MCF 10A (cell line): ENCODE measurements around the gene SSBP3. TPM values are rescaled to one million over a fixed set of nuclear protein-coding genes. Genes with fewer than 3 reads are reported as not detected.
"Not testable (repeated sequence)": the region's sequence is repeated elsewhere in the genome, so short reads cannot be mapped to it uniquely, and the experiment has no call there.

Experiments
- BruUV-seq: library from RNA; stranded (reverse); fragments of 400-500 nt; replicated peaks from 2 replicates; lab custom pipeline; 2021; lab: Mats Ljungman, UMichigan
- CTCF ChIA-PET: fragments of 300-600 bp; sonication (Branson Sonifier 250); formaldehyde crosslinking; extraction: SDS; loops from one replicate; lab custom pipeline; 2021; ENCODE audit warnings: antibody characterized with exemption, inconsistent platforms; lab: Yijun Ruan, JAX
- POLR2A ChIA-PET: fragments of 300-600, 350-650 bp; sonication (Branson Sonifier 250); formaldehyde crosslinking; extraction: SDS; loops from one replicate; lab custom pipeline; 2020; ENCODE audit warnings: antibody characterized with exemption, inconsistent platforms; lab: Yijun Ruan, JAX
- DNase-seq: peaks from one replicate; pipeline ENCODE4 v3.0.0-alpha.2; 2018; ENCODE audit not compliant: unreplicated experiment
- H3K27ac Mint-ChIP-seq: one replicate; pipeline ENCODE4 v1.8.0; 2022; ENCODE audit warnings: mild to moderate bottlenecking, low read depth, mixed read lengths; ENCODE audit not compliant: unreplicated experiment
- H3K27me3 Mint-ChIP-seq: one replicate; pipeline ENCODE4 v1.8.0; 2022; ENCODE audit warnings: mixed read lengths; ENCODE audit not compliant: insufficient read depth, unreplicated experiment
- H3K36me3 Mint-ChIP-seq: one replicate; pipeline ENCODE4 v1.8.0; 2022; ENCODE audit warnings: mild to moderate bottlenecking, moderate library complexity, mixed read lengths; ENCODE audit not compliant: insufficient read depth, unreplicated experiment
- H3K4me1 Mint-ChIP-seq: one replicate; pipeline ENCODE4 v1.8.0; 2022; ENCODE audit warnings: mixed read lengths; ENCODE audit not compliant: insufficient read depth, unreplicated experiment
- H3K4me3 Mint-ChIP-seq: one replicate; pipeline ENCODE4 v1.8.0; 2022; ENCODE audit warnings: mild to moderate bottlenecking, moderate library complexity, mixed read lengths; ENCODE audit not compliant: unreplicated experiment
- H3K9me3 Mint-ChIP-seq: one replicate; pipeline ENCODE4 v1.8.0; 2022; ENCODE audit warnings: mixed read lengths; ENCODE audit not compliant: unreplicated experiment
- CTCF ChIP-seq: fragments of 200-600 bp; IDR thresholded peaks from one replicate; pipeline ENCODE4 v1.8.0; 2022; ENCODE audit warnings: antibody characterized with exemption, mild to moderate bottlenecking; ENCODE audit not compliant: unreplicated experiment
- intact Hi-C: fragments of 100-400 bp; cut with micrococcal nuclease; formaldehyde crosslinking; loops from 2 replicates; pipeline ENCODE4 v1.14.1; 2022
- total RNA-seq: library from RNA; stranded (reverse); gene quantifications from 2 replicates; pipeline ENCODE4 v1.2.3, GENCODE V29; 2022

Gene SSBP3
- total RNA-seq, 1 experiment from 2014 or later, result 8.6 TPM

- Mint-ChIP-seq H3K27me3 (no peaks in the 10 kb centered on the region), H3K4me1 (no peaks in the 10 kb centered on the region), H3K36me3 (peaks cover 6% of the 10 kb centered on the region), H3K4me3 (no peak overlapping the region), H3K27ac (no peak overlapping the region), H3K9me3 (no peaks in the 10 kb centered on the region)
- CTCF ChIA-PET, result interaction anchor here (0.6 kb wide), 2 partner anchors 131 to 253 kb away, joined by 3 to 4 read pairs; no protein-coding TSS in a partner anchor
- no TSS peak for BruUV-seq
- no peak for TF ChIP-seq CTCF
- no peak for DNase-seq
- POLR2A ChIA-PET, result no interaction called here
- intact Hi-C loops, result no loop called here
Observed at GRCh38 chr1:54238353-54239034, 167.7 kb downstream of the SSBP3 start.

- no peak for TF ChIP-seq CTCF
- Mint-ChIP-seq H3K4me1 (no peaks in the 10 kb centered on the region), H3K36me3 (no peaks in the 10 kb centered on the region), H3K9me3 (no peaks in the 10 kb centered on the region), H3K27me3 (no peaks in the 10 kb centered on the region), H3K27ac (no peak overlapping the region), H3K4me3 (no peak overlapping the region)
- BruUV-seq, result no TSS peak
- intact Hi-C loops, result no loop called here
- DNase-seq, result no peak
- CTCF ChIA-PET, result no interaction called here
- POLR2A ChIA-PET, result no interaction called here
Observed at GRCh38 chr1:54237586-54237985, 168.6 kb downstream of the SSBP3 start.

GRCh38 chr1:54234284-54234683 is 171.9 kb downstream of the SSBP3 start:
- intact Hi-C loops, result no loop called here
- no peak overlapping the region for H3K27ac Mint-ChIP-seq
- peaks cover 5% of the 10 kb centered on the region for H3K36me3 Mint-ChIP-seq
- H3K4me1 Mint-ChIP-seq, result peaks cover 6% of the 10 kb centered on the region
- H3K4me3 Mint-ChIP-seq, result no peak overlapping the region
- no TSS peak for BruUV-seq
- no peak for TF ChIP-seq CTCF
- ChIA-PET CTCF (interaction anchor here (0.7 kb wide), 1 partner anchor 254 kb away, joined by 5 read pairs; no protein-coding TSS in a partner anchor), POLR2A (no interaction called here)
- H3K27me3 Mint-ChIP-seq, result no peaks in the 10 kb centered on the region
- H3K9me3 Mint-ChIP-seq, result no peaks in the 10 kb centered on the region
- DNase-seq, result no peak

- H3K9me3 Mint-ChIP-seq, POLR2A ChIA-PET, H3K4me3 Mint-ChIP-seq, CTCF ChIA-PET, H3K36me3 Mint-ChIP-seq, BruUV-seq, intact Hi-C loops, H3K27ac Mint-ChIP-seq, DNase-seq, H3K27me3 Mint-ChIP-seq: not testable (repeated sequence)
- peaks cover 11% of the 10 kb centered on the region for H3K4me1 Mint-ChIP-seq
Observed at GRCh38 chr1:54233196-54233595, 173.0 kb downstream of the SSBP3 start.
